Measurements from ENCODE around the gene RS1.

RS1 gene

GRCh38 chrX:18666614-18667013, 5.3 kb downstream of the RS1 start:
- DNase-seq, result no peak

- no peak for DNase-seq
Measured at GRCh38 chrX:18664947-18665346, 7.0 kb downstream of the RS1 start.

GRCh38 chrX:18661273-18661672, 10.6 kb downstream of the RS1 start:
- no peak for DNase-seq

GRCh38 chrX:18654875-18655836, 16.8 kb downstream of the RS1 start:
- DNase-seq, result no peak

- no peak for DNase-seq
Measured at GRCh38 chrX:18652636-18653035, 19.3 kb downstream of the RS1 start.

- DNase-seq, result no peak
Measured at GRCh38 chrX:18650662-18651061, 21.2 kb downstream of the RS1 start.

GRCh38 chrX:18649498-18649951, 22.4 kb downstream of the RS1 start:
- DNase-seq, result no peak

GRCh38 chrX:18647621-18648020, 24.3 kb downstream of the RS1 start:
- no peak for DNase-seq

GRCh38 chrX:18643853-18644252, 28.1 kb downstream of the RS1 start:
- DNase-seq, result no peak

- no peak for DNase-seq
Measured at GRCh38 chrX:18643243-18643642, 28.7 kb downstream of the RS1 start.

GRCh38 chrX:18640686-18641085, 31.2 kb downstream of the RS1 start:
- DNase-seq, result no peak

- DNase-seq, result no peak
Measured at GRCh38 chrX:18639280-18639679, 32.6 kb downstream of the RS1 start.

GRCh38 chrX:18638398-18638797, 33.5 kb downstream of the RS1 start:
- no peak for DNase-seq

GRCh38 chrX:18630934-18631333, 41.0 kb downstream of the RS1 start:
- no peak for DNase-seq

- no peak for DNase-seq
Measured at GRCh38 chrX:18624599-18624998, 47.3 kb downstream of the RS1 start.

- no peak for DNase-seq
Measured at GRCh38 chrX:18620349-18620748, 51.6 kb downstream of the RS1 start.

- DNase-seq, result no peak
Measured at GRCh38 chrX:18619288-18619687, 52.6 kb downstream of the RS1 start.

- no peak for DNase-seq
Measured at GRCh38 chrX:18617407-18617750, 54.5 kb downstream of the RS1 start.

- no peak for DNase-seq
Measured at GRCh38 chrX:18616688-18617406, 55.1 kb downstream of the RS1 start.

GRCh38 chrX:18613930-18614639, 57.8 kb downstream of the RS1 start:
- no peak for DNase-seq

- DNase-seq, result no peak
Measured at GRCh38 chrX:18607966-18608365, 63.9 kb downstream of the RS1 start.

- DNase-seq, result no peak
Measured at GRCh38 chrX:18598413-18598812, 73.5 kb downstream of the RS1 start.

GRCh38 chrX:18596096-18596495, 75.8 kb downstream of the RS1 start:
- no peak for DNase-seq

GRCh38 chrX:18594079-18594478, 77.8 kb downstream of the RS1 start:
- no peak for DNase-seq

Measured in GOT3 (cell line).